IMR-90 (cell line): ENCODE results near the gene ARF5.

Experiments
- BHLHE40 ChIP-seq: fragments of 150-350 bp; IDR thresholded peaks from 2 replicates; pipeline ENCODE4 v1.6.1; 2016; ENCODE audit warnings: mild to moderate bottlenecking, low read depth, low read length
- CEBPB ChIP-seq: IDR thresholded peaks from 2 replicates; pipeline ENCODE4 v1.6.1; 2012; ENCODE audit warnings: low read depth, low read length, improper control_type of control experiment
- CHD1 ChIP-seq: IDR thresholded peaks from 2 replicates; pipeline ENCODE4 v1.6.1; 2012; ENCODE audit warnings: low read depth, low read length, improper control_type of control experiment
- MAFK ChIP-seq: IDR thresholded peaks from 2 replicates; pipeline ENCODE4 v1.6.1; 2012; ENCODE audit warnings: low read depth, low read length, improper control_type of control experiment
- MAZ ChIP-seq: IDR thresholded peaks from 2 replicates; pipeline ENCODE4 v1.6.1; 2012; ENCODE audit warnings: low read depth, mild to moderate bottlenecking, low read length, improper control_type of control experiment, moderate library complexity, borderline replicate concordance
- MXI1 ChIP-seq: IDR thresholded peaks from 2 replicates; pipeline ENCODE4 v1.6.1; 2012; ENCODE audit warnings: low read depth, mild to moderate bottlenecking, low read length, moderate library complexity, borderline replicate concordance
- POLR2A ChIP-seq: IDR thresholded peaks from 2 replicates; pipeline ENCODE4 v1.6.1; 2012; ENCODE audit warnings: mild to moderate bottlenecking, low read depth, low read length
- RCOR1 ChIP-seq: IDR thresholded peaks from 2 replicates; pipeline ENCODE4 v1.6.1; 2012; ENCODE audit warnings: mild to moderate bottlenecking, low read length, improper control_type of control experiment; ENCODE audit not compliant: insufficient replicate concordance
- RFX5 ChIP-seq: IDR thresholded peaks from 2 replicates; pipeline ENCODE4 v1.8.0; 2012; ENCODE audit warnings: low read depth, mild to moderate bottlenecking, low read length, moderate library complexity
- SMC3 ChIP-seq: fragments of 150-350 bp; IDR thresholded peaks from 2 replicates; pipeline ENCODE4 v1.6.1; 2016; ENCODE audit warnings: low read depth, mild to moderate bottlenecking, antibody characterized with exemption, low read length, moderate library complexity
- TF ChIP-seq, protein P1 (sequence below): conservative IDR thresholded peaks from 2 replicates; pipeline ENCODE4 v1.5.1; 2012; ENCODE audit warnings: mild to moderate bottlenecking, low read depth, low read length, improper control_type of control experiment
- TF ChIP-seq, protein P2 (sequence below): fragments of 150-350 bp; IDR thresholded peaks from 2 replicates; pipeline ENCODE4 v1.6.1; 2017; ENCODE audit warnings: mild to moderate bottlenecking, antibody characterized with exemption, low read length, low read depth
- TF ChIP-seq, protein P3 (sequence below): fragments of 150-350 bp; IDR thresholded peaks from 2 replicates; pipeline ENCODE4 v1.6.1; 2016; ENCODE audit warnings: low read depth, mild to moderate bottlenecking, low read length, moderate library complexity, borderline replicate concordance

DNA sequence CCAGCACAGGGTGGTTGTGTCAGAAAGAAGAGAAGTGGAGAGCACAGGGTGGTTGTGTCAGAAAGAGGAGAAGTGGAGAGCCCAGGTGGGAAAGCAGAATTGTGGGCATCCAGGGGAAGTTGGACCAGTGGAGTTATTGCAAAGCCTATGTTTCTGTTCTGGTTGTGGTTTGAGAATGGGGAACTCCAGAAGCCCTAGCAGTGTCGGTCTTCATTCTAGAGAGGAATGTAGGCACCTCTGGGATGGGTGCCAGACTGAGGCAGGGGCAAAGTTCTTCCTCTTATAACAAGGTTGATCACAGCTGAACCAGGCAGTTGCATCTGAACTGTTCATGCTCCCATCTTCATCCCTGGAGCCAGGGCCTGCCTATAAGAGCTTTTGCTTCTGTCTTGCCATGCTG, 6.3 kb downstream of the ARF5 start:
- TF ChIP-seq, protein P1, sequence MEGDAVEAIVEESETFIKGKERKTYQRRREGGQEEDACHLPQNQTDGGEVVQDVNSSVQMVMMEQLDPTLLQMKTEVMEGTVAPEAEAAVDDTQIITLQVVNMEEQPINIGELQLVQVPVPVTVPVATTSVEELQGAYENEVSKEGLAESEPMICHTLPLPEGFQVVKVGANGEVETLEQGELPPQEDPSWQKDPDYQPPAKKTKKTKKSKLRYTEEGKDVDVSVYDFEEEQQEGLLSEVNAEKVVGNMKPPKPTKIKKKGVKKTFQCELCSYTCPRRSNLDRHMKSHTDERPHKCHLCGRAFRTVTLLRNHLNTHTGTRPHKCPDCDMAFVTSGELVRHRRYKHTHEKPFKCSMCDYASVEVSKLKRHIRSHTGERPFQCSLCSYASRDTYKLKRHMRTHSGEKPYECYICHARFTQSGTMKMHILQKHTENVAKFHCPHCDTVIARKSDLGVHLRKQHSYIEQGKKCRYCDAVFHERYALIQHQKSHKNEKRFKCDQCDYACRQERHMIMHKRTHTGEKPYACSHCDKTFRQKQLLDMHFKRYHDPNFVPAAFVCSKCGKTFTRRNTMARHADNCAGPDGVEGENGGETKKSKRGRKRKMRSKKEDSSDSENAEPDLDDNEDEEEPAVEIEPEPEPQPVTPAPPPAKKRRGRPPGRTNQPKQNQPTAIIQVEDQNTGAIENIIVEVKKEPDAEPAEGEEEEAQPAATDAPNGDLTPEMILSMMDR: no peak
- TF ChIP-seq POLR2A: no peak
- no peak for TF ChIP-seq MAZ
- no peak for TF ChIP-seq CEBPB
- TF ChIP-seq MXI1: no peak
- TF ChIP-seq, protein P2, sequence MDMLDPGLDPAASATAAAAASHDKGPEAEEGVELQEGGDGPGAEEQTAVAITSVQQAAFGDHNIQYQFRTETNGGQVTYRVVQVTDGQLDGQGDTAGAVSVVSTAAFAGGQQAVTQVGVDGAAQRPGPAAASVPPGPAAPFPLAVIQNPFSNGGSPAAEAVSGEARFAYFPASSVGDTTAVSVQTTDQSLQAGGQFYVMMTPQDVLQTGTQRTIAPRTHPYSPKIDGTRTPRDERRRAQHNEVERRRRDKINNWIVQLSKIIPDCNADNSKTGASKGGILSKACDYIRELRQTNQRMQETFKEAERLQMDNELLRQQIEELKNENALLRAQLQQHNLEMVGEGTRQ: no peak
- no peak for TF ChIP-seq MAFK
- TF ChIP-seq SMC3: no peak
- TF ChIP-seq, protein P3, sequence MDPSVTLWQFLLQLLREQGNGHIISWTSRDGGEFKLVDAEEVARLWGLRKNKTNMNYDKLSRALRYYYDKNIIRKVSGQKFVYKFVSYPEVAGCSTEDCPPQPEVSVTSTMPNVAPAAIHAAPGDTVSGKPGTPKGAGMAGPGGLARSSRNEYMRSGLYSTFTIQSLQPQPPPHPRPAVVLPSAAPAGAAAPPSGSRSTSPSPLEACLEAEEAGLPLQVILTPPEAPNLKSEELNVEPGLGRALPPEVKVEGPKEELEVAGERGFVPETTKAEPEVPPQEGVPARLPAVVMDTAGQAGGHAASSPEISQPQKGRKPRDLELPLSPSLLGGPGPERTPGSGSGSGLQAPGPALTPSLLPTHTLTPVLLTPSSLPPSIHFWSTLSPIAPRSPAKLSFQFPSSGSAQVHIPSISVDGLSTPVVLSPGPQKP: no peak
- TF ChIP-seq BHLHE40: no peak
- no peak for TF ChIP-seq RFX5
- TF ChIP-seq RCOR1: no peak
- no peak for TF ChIP-seq CHD1
